ENCODE data around the gene BTBD7.

DNA sequence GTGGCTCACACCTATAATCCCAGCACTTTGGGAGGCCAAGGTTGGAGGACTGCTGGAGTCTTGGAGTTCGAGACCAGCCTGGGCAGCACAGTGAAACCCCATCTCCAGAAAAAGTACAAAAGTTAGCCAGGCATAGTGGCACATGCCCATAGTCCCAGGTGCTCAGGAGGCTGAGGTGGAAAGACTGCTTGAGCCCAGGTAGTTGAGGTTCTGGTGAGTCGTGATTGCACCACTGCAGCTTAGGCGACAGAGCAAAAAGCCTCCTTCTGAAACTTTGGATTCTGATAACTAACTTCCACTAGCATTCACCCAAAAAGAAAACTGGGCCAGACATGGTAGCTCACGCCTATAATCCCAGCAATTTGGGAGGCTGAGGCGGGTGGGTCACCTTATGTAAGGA is 6.6 kb downstream of the BTBD7 start:
- no peak for TF ChIP-seq EZH2 (IDR thresholded peaks at IDR 0.05; ENCODE audit: borderline replicate concordance)
- no peak for TF ChIP-seq CTCF (IDR thresholded peaks at IDR 0.05; ENCODE audit: poor library complexity)
